C4-2B (cell line): ENCODE measurements around the gene SPTLC3.

Experiments used
- H3K27ac ChIP-seq: fragments of 450-650 bp; 2 replicates; pipeline ENCODE4 v1.5.1; 2017
- ZFX ChIP-seq: fragments of 450-650 bp; IDR thresholded peaks from 2 replicates; pipeline ENCODE4 v1.6.1; 2017
- TF ChIP-seq, protein P1 (sequence below): fragments of 450-650 bp; conservative IDR thresholded peaks from 2 replicates; pipeline ENCODE4 v1.5.1; 2017; ENCODE audit warnings: mild to moderate bottlenecking

The SPTLC3 gene

DNA sequence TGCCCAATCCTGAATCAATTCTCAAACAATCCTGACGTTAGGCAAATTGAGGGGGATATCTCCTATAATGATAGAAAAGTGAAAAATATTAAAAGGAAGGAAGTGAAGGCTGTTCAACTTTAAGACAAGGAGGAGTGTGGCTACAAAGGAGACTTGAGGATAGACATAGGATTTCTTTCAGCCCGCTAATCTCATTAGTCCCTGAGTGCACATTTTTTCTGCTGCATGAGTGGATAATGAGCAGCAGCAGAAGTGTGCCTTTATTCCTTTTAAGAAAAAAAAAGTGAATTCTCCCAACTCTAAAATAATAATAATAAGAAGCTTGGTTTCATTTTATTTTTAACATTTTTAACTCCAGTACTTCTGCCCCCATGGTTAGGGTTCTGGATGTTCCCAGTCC is 102.0 kb downstream of the SPTLC3 start:
- no peak overlapping the region for H3K27ac ChIP-seq
- TF ChIP-seq ZFX: no peak
- TF ChIP-seq, protein P1, sequence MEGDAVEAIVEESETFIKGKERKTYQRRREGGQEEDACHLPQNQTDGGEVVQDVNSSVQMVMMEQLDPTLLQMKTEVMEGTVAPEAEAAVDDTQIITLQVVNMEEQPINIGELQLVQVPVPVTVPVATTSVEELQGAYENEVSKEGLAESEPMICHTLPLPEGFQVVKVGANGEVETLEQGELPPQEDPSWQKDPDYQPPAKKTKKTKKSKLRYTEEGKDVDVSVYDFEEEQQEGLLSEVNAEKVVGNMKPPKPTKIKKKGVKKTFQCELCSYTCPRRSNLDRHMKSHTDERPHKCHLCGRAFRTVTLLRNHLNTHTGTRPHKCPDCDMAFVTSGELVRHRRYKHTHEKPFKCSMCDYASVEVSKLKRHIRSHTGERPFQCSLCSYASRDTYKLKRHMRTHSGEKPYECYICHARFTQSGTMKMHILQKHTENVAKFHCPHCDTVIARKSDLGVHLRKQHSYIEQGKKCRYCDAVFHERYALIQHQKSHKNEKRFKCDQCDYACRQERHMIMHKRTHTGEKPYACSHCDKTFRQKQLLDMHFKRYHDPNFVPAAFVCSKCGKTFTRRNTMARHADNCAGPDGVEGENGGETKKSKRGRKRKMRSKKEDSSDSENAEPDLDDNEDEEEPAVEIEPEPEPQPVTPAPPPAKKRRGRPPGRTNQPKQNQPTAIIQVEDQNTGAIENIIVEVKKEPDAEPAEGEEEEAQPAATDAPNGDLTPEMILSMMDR: no peak

- no peak overlapping the region for H3K27ac ChIP-seq
- TF ChIP-seq ZFX: no peak
- TF ChIP-seq, protein P1: no peak
These were observed 102.6 kb downstream of the SPTLC3 start for GRCh38 chr20:13111249-13111911.

DNA sequence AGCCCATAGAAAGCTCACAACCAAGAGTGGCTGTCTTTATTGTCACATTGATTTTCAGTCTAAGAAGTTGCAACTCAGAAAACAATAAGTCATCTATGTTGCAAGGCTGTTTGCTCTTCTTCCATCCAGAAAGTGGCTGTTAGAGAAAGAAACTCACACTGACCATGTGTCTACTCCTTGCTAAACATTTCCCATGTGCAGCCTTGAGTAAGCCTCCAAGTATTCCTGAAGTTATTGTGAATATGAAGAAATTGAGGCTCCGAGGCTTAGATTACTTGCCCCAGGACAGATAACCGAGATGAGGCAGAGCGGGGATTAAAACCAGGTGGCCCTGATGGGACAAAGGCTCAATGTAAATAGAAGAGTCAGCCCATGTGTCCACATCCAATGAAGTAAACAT is 105.0 kb downstream of the SPTLC3 start:
- H3K27ac ChIP-seq: no peak overlapping the region
- TF ChIP-seq, protein P1: no peak
- no peak for TF ChIP-seq ZFX

DNA sequence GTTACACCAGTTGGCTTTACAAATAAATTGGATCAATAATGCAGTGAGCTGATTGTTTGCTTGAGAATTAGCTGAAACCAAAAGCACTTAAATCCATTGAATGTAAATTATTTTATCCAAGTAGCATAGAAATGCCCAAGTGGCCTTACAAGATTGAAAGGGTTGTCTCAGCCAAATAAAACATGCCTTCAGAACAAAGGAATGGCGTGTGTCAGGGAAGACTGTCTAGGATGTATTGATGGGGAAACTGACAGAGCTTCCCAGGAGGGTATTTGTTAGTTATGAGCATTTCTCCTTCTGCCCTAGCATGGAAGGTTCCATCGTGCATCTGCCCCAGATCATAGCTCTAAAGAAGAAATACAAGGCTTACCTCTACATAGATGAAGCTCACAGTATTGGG is 108.4 kb downstream of the SPTLC3 start:
- H3K27ac ChIP-seq: no peak overlapping the region
- TF ChIP-seq ZFX: no peak
- TF ChIP-seq, protein P1: no peak

GRCh38 chr20:13118676-13119075 is 109.9 kb downstream of the SPTLC3 start:
- TF ChIP-seq, protein P1: no peak
- TF ChIP-seq ZFX: no peak
- no peak overlapping the region for H3K27ac ChIP-seq

DNA sequence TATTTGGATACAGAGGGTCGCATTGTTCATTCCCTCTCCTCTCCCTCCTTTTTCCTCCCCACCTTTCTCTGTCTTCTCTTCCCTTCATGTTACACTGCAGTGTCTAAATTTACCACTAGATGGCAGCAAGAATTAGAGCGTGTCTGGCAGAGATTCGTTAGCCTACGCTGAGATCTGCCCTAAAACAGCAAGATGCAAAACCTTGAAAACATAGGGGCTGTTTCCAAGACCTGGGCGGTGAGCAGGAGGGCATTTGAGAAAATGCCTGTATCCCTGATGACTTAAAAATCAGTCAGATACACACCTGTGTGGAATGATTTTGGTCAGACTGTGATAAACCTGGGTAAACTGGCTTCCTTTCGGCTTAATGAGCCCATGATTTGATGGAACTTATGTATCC is 110.8 kb downstream of the SPTLC3 start:
- H3K27ac ChIP-seq: no peak overlapping the region

DNA sequence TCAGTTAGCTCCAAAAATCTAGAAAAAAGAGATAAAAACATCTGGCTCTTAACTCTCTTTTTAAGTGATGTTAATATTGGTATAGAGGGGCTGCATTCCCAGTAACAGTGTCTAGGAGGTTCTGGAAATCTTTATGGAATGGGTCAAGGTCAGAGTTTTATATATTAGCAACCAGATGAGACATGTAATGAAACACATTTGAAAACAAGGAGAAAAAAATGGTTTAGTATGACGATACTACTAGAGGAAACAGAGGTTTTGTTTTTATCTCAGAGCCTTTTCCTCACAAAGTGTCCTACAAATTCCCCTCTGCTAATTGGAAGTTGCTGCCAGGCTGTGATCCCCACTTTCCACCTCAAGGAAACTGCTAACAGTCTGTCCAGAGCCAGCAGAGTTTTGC is 111.7 kb downstream of the SPTLC3 start:
- no peak overlapping the region for H3K27ac ChIP-seq
- TF ChIP-seq ZFX: no peak
- TF ChIP-seq, protein P1: no peak

More for the DNA sequence above, 110.8 kb downstream of the SPTLC3 start:
- TF ChIP-seq ZFX: no peak
- TF ChIP-seq, protein P1: peak; percentile 87
